PFSK-1 (cell line): Measurements from ENCODE around the gene RGP1.

Source experiments
- FOXP2 ChIP-seq: optimal IDR thresholded peaks from 2 replicates; pipeline ENCODE3; 2011; ENCODE audit warnings: borderline replicate concordance, control low read depth, inconsistent platforms; ENCODE audit not compliant: insufficient read depth; ENCODE audit errors: extremely low read length, extremely low read depth
- POLR2AphosphoS5 ChIP-seq: IDR thresholded peaks from 2 replicates; pipeline ENCODE4 v1.6.1; 2012; ENCODE audit warnings: low read depth, mild to moderate bottlenecking, control low read depth, low read length, moderate library complexity
- REST ChIP-seq, 2 experiments: IDR thresholded peaks; 2 replicates each; pipeline versions ENCODE4 v1.6.1 to v1.8.0; 2011 to 2012; ENCODE audit warnings: low read depth in 2 of 2, low read length in 2 of 2, control low read depth in 1 of 2, inconsistent platforms in 1 of 2, mild to moderate bottlenecking in 1 of 2, moderate library complexity in 1 of 2; ENCODE audit not compliant: insufficient read depth in 1 of 2
- SIN3A ChIP-seq: IDR thresholded peaks from 2 replicates; pipeline ENCODE4 v1.6.1; 2012; ENCODE audit warnings: mild to moderate bottlenecking, low read length, moderate library complexity, borderline replicate concordance; ENCODE audit not compliant: insufficient read depth
- TAF1 ChIP-seq: IDR thresholded peaks from 2 replicates; pipeline ENCODE4 v1.6.1; 2012; ENCODE audit warnings: low read length, control low read depth, borderline replicate concordance; ENCODE audit not compliant: insufficient read depth

DNA sequence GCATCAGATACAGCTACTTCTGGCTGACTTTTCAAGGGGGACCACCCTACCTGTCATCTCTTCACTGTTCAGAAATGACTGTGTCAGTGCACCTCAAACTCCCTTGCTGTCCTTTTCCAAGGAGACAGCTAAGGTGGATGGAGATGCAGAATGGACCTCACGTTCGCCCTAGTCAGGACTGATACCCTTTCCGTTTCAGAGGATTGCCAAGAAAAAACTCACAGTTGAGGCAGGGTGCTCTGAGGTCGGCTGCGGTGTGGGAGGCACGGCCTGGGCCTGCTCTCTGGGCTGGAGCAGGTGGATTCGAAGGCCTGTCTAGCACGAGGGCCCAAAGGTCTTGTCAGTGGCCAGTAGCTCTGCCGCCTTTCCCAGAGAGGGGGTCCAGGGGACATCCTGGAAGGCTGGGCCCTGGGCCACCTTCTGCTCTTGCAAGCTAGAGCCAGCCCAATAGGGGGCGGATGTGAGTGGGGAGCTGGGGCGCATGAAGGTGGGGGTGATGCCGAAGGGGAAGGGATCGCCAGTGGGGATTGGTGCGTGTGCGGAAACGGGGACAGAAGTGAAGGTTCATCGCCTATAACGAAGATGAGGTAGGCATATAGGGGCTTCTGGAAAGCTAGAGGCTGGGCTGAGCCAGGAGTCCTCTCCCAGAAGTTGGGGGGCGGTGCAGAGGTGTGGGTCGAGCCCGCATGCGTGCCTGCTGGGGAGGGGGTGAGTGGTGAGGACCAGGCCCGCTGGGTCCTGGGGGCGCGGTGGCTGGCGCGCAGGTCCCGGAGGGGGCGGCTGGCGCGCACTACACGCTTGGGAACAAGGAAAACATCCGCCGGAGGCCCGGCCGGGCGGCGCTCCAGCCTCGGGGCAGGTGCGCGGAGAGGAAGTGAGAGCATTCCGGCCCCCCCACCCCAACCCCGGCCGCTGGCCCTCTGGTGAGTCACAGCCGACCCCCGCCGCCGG is 7.5 kb downstream of the RGP1 start:
- no peak for TF ChIP-seq POLR2AphosphoS5
- peak; percentile 42 for TF ChIP-seq FOXP2
- no peak for TF ChIP-seq TAF1
- no peak for TF ChIP-seq REST (IDR thresholded peaks at IDR 0.05; ENCODE audit: insufficient read depth in 1 of 2, low read depth in 2 of 2, low read length in 2 of 2)
- TF ChIP-seq SIN3A = no peak
